PC-9 (cell line): ENCODE results near the gene KL.

Experiments
- EZH2 ChIP-seq: fragments of 200-600 bp; sonication (generic); IDR thresholded peaks from 2 replicates; pipeline ENCODE4 v1.8.0; 2017; ENCODE audit warnings: antibody characterized with exemption, low read depth
- TF ChIP-seq, protein P1 (sequence below): fragments of 200-600 bp; sonication (generic); conservative IDR thresholded peaks from 2 replicates; pipeline ENCODE4 v1.6.1; 2017; ENCODE audit warnings: mixed run types, antibody characterized with exemption, mild to moderate bottlenecking, moderate library complexity

DNA sequence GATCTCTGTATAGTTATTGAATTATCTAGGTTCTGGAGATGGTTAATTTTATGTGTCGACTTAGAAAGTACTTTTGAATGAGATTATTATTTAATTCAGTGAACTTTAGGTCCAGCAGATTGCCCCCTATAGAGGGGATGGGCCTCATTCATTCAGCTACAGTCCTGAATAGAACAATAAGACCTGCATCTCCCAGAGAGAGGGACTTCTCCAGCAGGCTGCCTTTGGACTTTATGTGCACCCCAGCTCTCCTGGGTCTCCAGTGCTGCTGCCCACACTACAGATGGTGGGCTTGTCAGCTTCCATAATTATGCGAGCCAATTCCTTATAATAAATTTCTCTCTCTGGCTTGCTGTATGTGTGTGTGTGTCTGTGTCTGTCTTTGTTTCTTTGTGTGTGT, 39.3 kb upstream of the KL start:
- TF ChIP-seq, protein P1, sequence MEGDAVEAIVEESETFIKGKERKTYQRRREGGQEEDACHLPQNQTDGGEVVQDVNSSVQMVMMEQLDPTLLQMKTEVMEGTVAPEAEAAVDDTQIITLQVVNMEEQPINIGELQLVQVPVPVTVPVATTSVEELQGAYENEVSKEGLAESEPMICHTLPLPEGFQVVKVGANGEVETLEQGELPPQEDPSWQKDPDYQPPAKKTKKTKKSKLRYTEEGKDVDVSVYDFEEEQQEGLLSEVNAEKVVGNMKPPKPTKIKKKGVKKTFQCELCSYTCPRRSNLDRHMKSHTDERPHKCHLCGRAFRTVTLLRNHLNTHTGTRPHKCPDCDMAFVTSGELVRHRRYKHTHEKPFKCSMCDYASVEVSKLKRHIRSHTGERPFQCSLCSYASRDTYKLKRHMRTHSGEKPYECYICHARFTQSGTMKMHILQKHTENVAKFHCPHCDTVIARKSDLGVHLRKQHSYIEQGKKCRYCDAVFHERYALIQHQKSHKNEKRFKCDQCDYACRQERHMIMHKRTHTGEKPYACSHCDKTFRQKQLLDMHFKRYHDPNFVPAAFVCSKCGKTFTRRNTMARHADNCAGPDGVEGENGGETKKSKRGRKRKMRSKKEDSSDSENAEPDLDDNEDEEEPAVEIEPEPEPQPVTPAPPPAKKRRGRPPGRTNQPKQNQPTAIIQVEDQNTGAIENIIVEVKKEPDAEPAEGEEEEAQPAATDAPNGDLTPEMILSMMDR: no peak
- TF ChIP-seq EZH2: no peak
